GM18951 (cell line): ENCODE data around the gene CDRT15.

Experiments used
- POLR2A ChIP-seq: IDR thresholded peaks from 4 replicates; pipeline ENCODE4 v1.6.1; 2011; ENCODE audit warnings: mild to moderate bottlenecking; ENCODE audit not compliant: insufficient read length, insufficient read depth; ENCODE audit errors: extremely low read depth
- in situ Hi-C: fragments of 300-500 bp; cut with MboI; formaldehyde crosslinking; loops from one replicate; pipeline ENCODE4 v1.12.0; 2022; ENCODE audit warnings: low sequenced_read_pairs, mixed read lengths, inconsistent platforms; ENCODE audit not compliant: unreplicated experiment

CDRT15 gene

DNA sequence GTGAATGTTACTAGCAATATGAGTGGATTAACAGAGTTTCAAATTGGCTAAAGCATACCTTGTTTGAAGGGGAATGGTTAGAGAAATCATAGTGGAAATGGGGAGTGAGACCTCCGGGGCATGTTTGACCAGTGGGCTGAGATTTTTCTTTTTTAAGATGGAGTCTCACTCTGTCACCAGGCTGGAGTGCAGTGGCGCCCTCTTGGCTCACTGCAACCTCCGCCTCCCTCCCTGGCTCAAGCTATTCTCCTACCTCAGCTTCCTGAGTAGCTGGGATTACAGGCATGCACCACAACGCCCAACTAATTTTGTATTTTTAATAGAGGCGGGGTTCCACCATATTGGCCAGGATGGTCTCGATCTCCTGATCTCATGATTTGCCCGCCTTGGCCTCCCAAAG lies 9.6 kb downstream of the CDRT15 start:
- TF ChIP-seq POLR2A: no peak

DNA sequence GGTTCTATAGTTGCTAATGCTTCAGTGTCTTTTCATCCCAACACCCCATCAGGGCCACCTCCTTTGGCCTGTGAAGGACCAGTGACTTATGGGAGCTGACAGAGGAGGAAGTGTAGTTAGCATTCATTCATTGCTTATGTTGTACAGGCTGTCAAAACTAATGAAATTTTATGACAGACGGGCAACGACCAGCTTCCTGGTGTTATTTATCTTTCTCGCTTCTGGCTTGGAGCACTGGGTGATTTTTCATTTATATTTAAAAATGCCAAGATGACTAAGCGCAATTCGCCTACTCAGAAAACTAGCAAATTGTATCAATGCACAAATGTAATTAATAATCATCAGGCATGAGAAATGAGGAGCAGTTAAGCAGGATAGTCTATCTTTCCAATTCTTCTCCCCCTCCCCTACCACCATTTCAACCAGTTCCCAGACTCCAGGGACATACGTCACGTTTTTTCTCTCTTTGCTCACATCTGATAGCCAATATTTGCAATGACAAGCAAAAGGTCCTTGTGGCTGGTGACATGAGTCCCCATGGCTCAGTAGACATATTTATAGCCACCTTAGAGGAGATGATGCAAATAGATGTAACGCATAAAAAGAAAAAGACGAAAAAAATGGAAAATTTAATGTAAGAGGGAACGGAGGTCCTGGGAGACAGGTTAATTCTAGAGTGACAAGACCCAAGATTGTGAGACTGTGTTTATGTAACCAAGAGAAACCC lies 11.2 kb downstream of the CDRT15 start:
- no peak for TF ChIP-seq POLR2A
- in situ Hi-C loops: no loop called here

More for the DNA sequence above, 9.6 kb downstream of the CDRT15 start:
- in situ Hi-C loops: no loop called here

GRCh38 chr17:14222611-14223010 lies 14.1 kb downstream of the CDRT15 start:
- in situ Hi-C loops: no loop called here
- no peak for TF ChIP-seq POLR2A

DNA sequence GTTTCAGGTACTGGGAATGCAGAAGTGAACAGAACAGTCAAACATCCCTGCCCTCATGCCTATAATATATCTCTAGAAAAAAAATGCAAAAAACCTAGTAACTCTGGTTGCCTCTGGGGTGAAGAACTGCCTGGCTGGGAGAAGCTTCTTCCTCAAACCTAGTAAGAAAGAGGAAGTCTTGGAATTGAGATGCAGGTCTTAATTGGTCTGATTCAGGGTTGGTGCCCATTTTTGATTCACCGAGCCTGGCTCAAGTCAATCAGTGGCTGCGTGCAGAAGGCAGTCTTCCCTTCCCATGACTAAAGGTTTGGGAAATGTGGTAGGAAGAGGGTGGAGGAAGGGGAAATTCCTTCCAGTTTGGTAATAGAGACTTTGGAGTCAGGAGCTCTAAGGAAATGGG lies 22.4 kb downstream of the CDRT15 start:
- no peak for TF ChIP-seq POLR2A
- in situ Hi-C loops: no loop called here

DNA sequence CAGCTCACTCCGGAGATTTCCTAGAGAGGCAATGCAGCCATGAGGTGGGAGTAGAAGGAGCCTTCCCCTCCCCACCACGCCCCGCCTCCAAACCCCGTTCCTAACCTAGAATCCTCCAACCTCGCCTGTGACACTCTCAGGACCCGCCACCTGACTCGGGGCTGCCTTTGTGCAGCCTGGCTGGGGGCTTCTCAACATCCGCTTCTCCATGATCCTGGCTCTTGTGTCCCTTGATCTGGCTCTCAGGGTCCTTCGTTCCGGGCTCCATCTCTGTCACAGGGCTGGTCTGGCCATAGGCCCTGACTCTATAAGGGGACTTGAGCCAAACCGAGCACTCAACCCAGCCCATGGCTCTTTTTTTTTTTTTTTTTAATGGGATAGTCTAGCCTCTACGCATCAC lies 24.3 kb downstream of the CDRT15 start:
- TF ChIP-seq POLR2A: no peak
- in situ Hi-C loops: no loop called here

DNA sequence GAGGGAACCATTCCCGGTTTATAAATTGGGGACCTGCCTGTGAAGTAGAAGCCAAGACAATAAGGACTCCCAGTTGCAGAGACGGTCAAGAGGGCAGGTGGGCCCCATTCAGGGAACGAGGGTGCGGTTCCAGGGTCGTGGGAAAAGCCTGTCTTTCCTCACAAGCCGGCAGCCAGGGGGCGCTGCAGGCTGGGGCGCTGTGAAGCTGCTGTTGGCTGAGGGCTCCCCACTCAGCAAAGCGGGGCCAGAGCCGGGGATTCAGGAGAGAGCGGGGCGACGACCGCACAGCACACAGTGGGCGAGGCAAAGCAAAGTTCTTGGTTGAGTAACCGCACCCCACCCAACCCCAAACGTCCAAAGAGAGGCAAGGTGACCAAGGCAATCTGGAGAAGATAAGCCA lies 24.9 kb downstream of the CDRT15 start:
- in situ Hi-C loops: no loop called here

GRCh38 chr17:14211246-14211645 lies 25.4 kb downstream of the CDRT15 start:
- no peak for TF ChIP-seq POLR2A
- in situ Hi-C loops: no loop called here

More for the DNA sequence above, 24.9 kb downstream of the CDRT15 start:
- TF ChIP-seq POLR2A: no peak

GRCh38 chr17:14209215-14209614 lies 27.4 kb downstream of the CDRT15 start:
- TF ChIP-seq POLR2A: no peak
- in situ Hi-C loops: no loop called here

GRCh38 chr17:14207791-14208190 lies 28.9 kb downstream of the CDRT15 start:
- TF ChIP-seq POLR2A: no peak
- in situ Hi-C loops: no loop called here

- TF ChIP-seq POLR2A: no peak
- in situ Hi-C loops: no loop called here
Measured at GRCh38 chr17:14206891-14207290, 29.8 kb downstream of the CDRT15 start.

- in situ Hi-C loops: no loop called here
- no peak for TF ChIP-seq POLR2A
Measured at GRCh38 chr17:14205992-14206461, 30.6 kb downstream of the CDRT15 start.

- in situ Hi-C loops: no loop called here
- TF ChIP-seq POLR2A: no peak
Measured at GRCh38 chr17:14205380-14205779, 31.3 kb downstream of the CDRT15 start.

- in situ Hi-C loops: no loop called here
- TF ChIP-seq POLR2A: no peak
Measured at GRCh38 chr17:14204546-14204945, 32.1 kb downstream of the CDRT15 start.

GRCh38 chr17:14204084-14204483 lies 32.6 kb downstream of the CDRT15 start:
- in situ Hi-C loops: no loop called here
- no peak for TF ChIP-seq POLR2A

DNA sequence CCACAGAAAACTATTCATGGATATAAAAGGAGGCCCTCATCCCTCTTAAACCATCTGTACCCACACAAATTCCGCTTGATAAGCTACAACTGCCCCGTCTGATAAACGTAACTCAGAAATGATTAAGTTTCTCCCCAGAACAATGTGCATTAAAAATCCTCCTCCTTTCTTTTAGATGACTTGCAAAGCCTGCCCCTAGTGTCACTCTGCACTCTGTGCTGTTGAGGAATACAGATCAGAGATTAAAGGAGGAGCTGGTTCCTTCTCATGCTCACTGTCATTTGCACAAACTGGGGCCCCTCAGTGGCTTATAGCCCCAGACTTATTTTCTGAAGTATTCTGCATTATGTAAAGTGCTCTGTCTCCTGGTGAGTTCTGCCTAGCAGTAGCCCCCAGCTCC lies 33.3 kb downstream of the CDRT15 start:
- in situ Hi-C loops: no loop called here
- TF ChIP-seq POLR2A: no peak
